ENCODE measurements around the gene ZNF423.

ZNF423 gene

DNA sequence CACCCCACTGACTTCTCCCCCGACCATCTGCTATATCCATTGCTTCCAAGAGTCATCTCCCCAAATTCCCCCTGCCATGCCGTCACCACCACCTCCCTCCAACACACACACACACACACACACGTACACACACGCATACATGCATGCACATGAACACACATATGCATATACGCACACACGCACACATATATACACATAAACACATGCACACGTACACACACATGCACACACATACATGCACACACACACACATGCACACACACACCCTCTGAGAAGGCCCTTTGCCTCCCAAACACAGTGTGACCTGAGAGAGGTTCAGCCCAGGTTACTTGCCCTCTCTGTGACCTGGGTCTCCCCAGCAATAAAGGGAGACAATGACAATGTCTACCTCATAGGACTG, 95.1 kb downstream of the ZNF423 start:
- no peak for TF ChIP-seq FOXP2 (optimal IDR thresholded peaks at IDR 0.05; ENCODE audit: borderline replicate concordance, extremely low read depth, extremely low read length, insufficient read depth)
- no peak for TF ChIP-seq POLR2AphosphoS5 (IDR thresholded peaks at IDR 0.05; ENCODE audit: low read depth, low read length)
- no peak for TF ChIP-seq SIN3A (IDR thresholded peaks at IDR 0.05; ENCODE audit: borderline replicate concordance, insufficient read depth, low read length)
- no peak for TF ChIP-seq TAF1 (IDR thresholded peaks at IDR 0.05; ENCODE audit: borderline replicate concordance, insufficient read depth, low read length)
- TF ChIP-seq, protein P1, sequence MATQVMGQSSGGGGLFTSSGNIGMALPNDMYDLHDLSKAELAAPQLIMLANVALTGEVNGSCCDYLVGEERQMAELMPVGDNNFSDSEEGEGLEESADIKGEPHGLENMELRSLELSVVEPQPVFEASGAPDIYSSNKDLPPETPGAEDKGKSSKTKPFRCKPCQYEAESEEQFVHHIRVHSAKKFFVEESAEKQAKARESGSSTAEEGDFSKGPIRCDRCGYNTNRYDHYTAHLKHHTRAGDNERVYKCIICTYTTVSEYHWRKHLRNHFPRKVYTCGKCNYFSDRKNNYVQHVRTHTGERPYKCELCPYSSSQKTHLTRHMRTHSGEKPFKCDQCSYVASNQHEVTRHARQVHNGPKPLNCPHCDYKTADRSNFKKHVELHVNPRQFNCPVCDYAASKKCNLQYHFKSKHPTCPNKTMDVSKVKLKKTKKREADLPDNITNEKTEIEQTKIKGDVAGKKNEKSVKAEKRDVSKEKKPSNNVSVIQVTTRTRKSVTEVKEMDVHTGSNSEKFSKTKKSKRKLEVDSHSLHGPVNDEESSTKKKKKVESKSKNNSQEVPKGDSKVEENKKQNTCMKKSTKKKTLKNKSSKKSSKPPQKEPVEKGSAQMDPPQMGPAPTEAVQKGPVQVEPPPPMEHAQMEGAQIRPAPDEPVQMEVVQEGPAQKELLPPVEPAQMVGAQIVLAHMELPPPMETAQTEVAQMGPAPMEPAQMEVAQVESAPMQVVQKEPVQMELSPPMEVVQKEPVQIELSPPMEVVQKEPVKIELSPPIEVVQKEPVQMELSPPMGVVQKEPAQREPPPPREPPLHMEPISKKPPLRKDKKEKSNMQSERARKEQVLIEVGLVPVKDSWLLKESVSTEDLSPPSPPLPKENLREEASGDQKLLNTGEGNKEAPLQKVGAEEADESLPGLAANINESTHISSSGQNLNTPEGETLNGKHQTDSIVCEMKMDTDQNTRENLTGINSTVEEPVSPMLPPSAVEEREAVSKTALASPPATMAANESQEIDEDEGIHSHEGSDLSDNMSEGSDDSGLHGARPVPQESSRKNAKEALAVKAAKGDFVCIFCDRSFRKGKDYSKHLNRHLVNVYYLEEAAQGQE (IDR thresholded peaks at IDR 0.05; ENCODE audit: insufficient read depth in 1 of 2, low read depth in 2 of 2, low read length in 2 of 2) = no peak

DNA sequence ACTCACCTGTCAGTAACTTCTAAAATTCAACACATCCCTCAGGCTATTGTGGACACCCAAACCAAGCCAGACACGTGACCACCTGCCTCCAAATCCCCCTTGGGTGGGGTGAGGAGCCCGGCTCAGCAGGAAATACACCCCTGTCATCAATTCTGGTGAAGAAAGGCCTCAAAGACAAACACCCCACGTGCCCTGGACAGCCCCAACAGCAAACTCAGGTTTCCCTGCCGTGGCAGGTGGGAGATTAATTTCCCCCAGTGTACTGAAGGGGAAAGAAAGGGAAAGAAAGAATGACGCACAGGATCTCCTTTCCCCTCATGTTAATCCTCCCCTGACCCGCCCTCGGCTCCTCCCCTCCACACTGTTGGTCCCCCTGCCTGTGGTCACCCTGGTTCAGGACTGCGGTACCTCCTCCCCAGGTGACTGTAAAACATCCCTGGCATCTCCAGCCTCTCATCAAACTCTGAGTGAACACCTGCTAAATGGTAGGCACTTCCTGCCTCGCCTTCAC, 98.3 kb downstream of the ZNF423 start:
- TF ChIP-seq, protein P1 (IDR thresholded peaks at IDR 0.05; ENCODE audit: insufficient read depth in 1 of 2, low read depth in 2 of 2, low read length in 2 of 2) = no peak
- TF ChIP-seq TAF1 (IDR thresholded peaks at IDR 0.05; ENCODE audit: borderline replicate concordance, insufficient read depth, low read length) (no peak), POLR2AphosphoS5 (IDR thresholded peaks at IDR 0.05; ENCODE audit: low read depth, low read length) (no peak), SIN3A (IDR thresholded peaks at IDR 0.05; ENCODE audit: borderline replicate concordance, insufficient read depth, low read length) (no peak), FOXP2 (optimal IDR thresholded peaks at IDR 0.05; ENCODE audit: borderline replicate concordance, extremely low read depth, extremely low read length, insufficient read depth) (no peak)

DNA sequence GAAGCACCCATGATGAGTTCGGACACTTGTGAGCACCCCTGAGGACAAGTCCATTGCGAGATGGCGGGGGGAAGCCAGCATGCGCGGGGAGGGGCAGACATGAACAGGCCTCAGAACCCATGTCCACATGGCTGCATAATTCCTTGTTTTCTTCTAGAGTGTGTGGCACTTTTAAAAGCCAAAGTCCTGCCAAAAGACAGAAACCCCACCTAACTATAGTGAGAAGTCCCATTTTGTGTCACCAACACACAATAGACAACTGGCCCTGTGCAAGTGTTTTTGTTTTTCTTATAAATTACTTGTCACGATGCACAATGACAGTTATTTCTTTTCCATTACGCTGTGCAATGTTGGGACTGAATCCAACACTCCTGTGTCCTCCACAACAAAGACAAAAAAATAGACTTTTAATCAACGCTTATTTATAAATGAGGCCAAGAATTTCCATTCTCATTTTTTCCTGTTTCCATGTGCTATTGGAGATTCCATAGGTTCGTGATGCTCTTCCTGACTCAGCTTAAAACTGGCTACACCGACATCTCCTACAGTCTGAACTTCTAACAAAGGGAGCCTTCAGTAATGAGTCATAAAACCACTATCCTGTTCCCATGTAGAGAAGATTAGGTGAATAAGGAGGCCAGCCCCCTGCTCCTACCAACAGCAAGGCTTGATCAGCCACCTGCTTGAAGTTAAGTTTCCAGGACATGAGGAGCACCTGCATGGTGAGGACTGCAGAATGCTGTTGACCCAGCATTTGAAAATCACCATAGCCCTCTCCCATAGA, 98.9 kb downstream of the ZNF423 start:
- TF ChIP-seq SIN3A (IDR thresholded peaks at IDR 0.05; ENCODE audit: borderline replicate concordance, insufficient read depth, low read length) (no peak), POLR2AphosphoS5 (IDR thresholded peaks at IDR 0.05; ENCODE audit: low read depth, low read length) (no peak), TAF1 (IDR thresholded peaks at IDR 0.05; ENCODE audit: borderline replicate concordance, insufficient read depth, low read length) (no peak), FOXP2 (optimal IDR thresholded peaks at IDR 0.05; ENCODE audit: borderline replicate concordance, extremely low read depth, extremely low read length, insufficient read depth) (no peak)
- TF ChIP-seq, protein P1 (IDR thresholded peaks at IDR 0.05; ENCODE audit: insufficient read depth in 1 of 2, low read depth in 2 of 2, low read length in 2 of 2) = no peak

DNA sequence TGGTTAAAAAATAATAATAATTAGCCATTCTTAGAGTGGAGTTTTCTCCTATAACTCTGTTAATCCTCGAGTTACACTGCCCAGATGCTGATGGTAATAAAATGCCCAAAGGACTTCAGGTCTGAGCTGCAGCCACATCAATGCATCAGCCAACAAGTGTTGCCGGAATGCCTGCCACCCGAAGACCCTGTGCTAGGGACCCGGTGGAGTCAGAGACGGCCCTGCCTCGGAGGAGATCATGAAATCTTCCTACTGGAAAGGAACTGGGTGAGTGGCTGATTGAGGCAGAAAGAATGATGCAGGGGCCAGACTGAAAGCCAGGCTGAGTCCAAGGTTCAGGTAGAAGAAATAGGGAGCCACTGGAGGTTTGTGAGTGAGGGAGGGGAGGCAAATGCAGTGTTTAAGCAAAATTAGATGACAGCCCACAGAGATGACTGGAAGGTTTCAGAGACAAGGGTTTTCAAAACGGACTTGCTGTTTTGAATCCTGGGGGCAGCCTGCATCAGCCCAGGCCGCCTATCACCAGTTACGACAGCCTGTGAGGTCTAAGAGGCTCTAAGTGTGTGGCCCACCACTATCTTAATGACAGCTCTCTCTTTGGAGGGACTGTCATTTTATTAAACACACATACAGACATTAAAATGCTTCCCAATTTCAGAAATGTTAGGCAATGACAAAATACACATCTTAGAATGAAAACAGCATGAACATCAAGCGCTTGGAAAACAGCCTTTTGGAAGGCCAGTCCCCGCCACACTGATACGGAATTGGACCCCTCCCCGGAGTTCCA, 100.0 kb downstream of the ZNF423 start:
- no peak for TF ChIP-seq FOXP2 (optimal IDR thresholded peaks at IDR 0.05; ENCODE audit: borderline replicate concordance, extremely low read depth, extremely low read length, insufficient read depth)
- no peak for TF ChIP-seq POLR2AphosphoS5 (IDR thresholded peaks at IDR 0.05; ENCODE audit: low read depth, low read length)
- TF ChIP-seq, protein P1 (IDR thresholded peaks at IDR 0.05; ENCODE audit: insufficient read depth in 1 of 2, low read depth in 2 of 2, low read length in 2 of 2) = no peak
- no peak for TF ChIP-seq TAF1 (IDR thresholded peaks at IDR 0.05; ENCODE audit: borderline replicate concordance, insufficient read depth, low read length)
- TF ChIP-seq SIN3A (IDR thresholded peaks at IDR 0.05; ENCODE audit: borderline replicate concordance, insufficient read depth, low read length) = no peak

All from PFSK-1 (cell line).